HG03571 (cell line): ENCODE results near the gene FBXO8.

Source experiments
- ATAC-seq: cut with Tn5 transposase; IDR thresholded peaks from one replicate; pipeline ENCODE4 v1.9.1; 2021; ENCODE audit not compliant: unreplicated experiment

Gene FBXO8

DNA sequence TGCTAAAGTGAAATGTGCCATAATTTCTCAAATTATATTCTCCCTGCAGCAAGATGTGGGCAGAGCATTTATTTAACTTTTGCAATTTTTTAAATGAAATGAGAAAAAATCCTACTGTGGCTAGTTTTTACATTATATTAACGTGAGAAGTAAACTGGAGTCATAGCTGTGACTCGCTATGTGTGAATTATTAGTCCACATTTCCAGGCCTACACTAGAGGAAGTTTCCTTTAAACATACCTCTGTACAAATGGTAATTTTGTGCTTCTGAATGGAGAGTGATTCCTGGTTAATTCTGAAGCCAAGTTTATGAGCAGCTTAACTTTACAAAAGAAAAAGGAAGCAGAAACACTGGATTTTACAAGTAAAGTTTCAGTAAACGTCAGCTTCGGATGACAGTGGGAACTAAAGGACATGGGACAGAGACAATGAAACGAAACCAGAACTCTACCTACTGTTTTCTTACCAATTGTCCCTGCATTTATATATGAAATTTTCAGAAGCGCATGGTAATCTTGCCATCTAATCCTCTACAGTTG, 72.4 kb downstream of the FBXO8 start:
- no peak for ATAC-seq

DNA sequence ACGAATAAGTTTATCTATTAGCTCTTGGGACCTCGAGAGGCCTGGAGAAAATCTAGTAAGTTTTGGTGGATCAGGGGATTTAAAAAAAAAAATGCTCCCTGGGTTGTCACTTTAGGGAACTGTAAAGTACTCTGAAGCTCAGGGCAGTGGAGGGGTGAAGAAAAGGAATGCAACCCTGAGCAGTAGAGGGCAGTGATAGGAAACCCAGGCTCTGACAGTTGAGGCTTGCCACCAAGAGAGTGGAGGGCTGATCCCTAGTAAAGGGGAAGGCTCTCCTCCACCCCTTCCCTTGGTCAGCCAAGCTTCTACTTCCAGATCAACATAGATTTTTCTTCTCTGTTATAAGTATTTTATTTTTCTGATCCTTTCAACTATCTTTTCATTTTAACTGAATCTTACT, 73.1 kb downstream of the FBXO8 start:
- no peak for ATAC-seq

DNA sequence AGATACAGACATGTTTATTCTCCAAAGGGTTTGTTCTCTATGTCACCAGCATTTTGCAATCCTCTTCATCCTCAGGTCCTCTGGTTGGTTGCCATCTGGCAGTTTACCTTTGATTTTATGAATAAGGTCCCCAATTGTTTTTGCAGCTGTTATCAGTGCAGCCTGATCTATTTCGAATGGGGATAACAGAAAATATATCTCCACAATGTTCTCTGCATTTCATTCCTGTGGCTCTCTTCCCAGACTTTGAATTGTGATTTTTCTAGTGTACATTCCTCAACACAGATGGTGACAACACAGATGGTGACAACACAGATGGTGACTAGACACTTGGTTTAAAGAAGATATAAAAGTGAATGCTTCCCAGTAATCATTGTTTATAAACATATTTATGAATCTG, 74.1 kb downstream of the FBXO8 start:
- no peak for ATAC-seq

DNA sequence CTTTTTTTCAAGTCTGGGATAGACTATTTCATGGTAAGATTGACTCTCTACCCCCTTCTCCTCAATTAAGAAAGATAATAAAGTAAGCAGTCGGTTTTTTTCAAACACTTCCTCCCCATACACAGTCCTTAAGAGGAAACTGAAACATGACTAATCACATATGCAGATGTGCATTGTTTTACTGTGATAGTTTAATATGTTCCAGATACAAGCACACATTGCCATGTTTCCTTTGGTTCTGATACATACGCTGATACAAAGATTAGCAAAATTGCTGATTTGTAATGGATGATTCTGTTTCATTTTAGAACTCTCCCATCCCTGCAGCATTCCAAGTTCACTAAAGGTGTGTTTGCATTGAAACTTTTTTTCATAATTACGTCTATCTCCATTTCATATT, 76.1 kb downstream of the FBXO8 start:
- ATAC-seq = no peak

DNA sequence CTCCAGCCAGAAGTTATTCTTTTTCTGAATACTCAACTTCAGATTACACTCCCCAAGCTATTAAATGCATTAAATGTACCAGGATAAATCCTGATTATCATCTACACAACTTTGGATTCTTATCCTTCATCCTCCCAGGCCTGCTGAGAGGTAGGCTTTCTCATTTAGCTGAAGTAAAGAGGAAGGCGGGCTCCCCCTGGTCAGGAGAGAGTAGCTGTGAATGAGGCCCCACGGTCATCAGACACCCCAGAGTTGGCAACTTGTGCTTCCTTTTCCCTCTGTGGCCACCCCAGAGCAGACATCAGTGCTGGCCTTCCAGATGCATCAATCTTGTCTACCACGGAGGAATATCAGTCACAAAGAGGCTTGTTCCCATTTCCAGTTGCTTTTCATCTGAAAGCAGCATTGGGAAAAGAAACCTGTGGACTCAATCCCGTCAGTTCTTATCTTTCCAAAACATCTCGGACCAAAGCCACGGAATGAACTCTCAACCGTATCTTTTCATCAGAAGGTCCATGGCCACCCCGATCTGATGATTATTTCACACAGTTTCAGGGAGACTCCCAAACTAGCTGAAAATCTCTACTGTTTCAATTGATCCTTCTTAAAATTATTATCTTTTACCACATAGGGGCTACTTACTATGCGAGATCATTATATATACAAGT, 79.2 kb downstream of the FBXO8 start:
- ATAC-seq = no peak

DNA sequence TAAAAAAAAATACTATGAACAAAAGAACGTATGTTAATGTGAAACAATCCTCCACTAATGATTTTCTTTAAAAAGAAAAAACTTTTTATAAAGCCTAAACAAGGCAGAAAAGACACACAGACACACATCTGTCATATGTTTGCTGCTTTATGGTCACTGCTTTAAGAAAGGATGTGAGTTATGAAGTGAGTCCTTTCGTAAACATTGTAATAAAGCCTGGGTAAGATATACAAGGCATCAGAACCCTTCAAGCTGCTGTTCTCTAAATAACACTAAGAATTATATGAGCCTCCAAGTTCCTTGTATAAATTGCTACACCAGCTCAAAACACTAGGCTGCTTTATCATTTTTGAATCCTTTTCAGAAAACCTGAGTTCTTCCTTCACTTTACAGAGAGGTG, 81.6 kb downstream of the FBXO8 start:
- ATAC-seq = no peak

DNA sequence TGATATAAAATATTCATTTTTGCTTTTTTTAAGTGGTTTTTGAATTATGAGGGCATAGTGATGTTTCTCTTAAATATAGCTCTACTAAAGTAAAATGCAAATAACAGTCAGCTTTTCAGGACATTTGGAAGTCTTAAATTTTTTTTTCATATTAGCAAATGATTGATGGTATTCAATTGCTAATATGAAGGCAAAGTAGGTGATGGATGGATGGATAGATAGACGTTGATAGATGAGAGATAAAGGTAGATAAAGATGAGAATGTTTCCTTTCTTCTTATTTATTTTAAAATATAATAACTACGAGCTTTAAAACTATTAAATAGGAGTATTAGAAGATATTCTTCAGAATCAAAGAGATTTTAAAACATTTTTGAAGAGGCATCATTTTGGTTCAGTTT, 83.7 kb downstream of the FBXO8 start:
- no peak for ATAC-seq

DNA sequence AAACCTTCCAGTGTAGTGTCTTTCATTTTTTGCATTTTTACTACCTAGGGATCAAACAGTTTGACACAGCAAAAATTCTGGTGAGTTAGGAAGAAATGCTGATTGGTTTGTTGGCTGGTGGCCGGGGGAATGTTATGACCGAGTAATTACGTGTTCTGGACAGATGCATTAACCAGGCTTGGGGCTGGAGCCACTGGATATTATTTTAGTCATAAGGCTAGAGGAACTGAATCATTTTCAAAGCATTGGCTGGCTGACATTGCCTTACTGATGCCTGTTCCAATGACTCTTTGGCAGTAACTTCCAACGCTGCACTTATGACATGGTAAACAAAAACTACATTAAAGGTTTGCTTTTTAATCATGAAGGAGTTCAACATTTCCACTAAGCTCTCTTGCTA, 84.6 kb downstream of the FBXO8 start:
- ATAC-seq = no peak

DNA sequence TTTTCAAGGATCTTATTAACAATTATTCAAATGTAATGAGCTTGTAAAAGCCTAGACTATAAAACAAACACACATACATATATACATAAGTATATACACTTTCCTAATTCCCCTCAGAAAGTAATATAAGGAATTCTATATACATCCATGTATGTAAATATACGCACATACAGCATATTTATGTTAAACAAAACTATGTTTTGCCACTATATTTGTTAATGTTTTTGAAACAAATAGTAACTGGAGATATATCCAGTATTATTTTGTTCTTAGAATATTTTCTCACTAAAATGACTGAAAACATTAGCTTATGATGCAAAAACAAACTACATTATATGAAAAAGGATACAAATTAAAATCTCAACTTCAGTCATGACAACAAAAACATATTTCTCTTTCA, 85.1 kb downstream of the FBXO8 start:
- no peak for ATAC-seq

DNA sequence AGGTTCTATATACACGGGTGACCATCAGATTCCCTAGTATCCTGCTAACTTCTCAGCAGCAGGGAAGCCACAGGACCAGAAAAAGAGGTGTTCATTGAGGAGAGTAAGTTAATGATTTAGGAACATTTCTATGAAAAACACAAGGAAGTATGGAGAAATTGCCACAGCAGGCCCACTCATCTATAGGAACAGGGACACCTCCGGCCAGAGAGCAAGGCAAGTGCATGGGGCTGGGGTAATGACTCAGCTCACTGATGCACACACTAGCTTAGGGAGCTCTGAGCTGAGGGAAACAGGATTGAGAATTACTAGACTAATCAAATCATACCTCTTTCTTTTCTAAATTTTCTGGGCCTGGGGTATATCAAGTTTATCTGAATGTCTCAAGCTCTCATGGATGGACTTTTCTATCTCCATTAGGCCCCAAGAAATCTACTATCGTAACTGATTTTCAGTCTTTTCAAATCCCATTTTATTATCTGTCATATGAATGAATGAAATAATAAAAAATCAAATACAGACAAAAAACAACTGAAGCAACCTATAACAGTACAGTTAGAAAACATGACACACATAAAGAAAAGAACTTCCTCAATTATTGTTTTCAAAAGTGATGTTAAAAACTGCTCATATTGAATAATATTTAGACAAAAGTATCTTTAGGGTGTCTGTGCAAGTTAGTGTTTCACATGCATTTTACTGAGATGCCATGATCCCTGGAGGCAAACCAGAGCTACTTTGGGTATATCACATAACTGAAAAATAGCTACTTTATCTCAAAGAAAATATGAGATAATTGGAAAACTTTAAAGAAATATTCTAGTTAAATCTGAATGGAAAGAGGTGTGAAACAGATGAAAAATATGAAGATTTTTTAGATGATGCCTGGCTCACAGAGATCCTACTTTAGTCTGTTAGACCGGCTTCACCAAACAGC, 89.8 kb downstream of the FBXO8 start:
- no peak for ATAC-seq

DNA sequence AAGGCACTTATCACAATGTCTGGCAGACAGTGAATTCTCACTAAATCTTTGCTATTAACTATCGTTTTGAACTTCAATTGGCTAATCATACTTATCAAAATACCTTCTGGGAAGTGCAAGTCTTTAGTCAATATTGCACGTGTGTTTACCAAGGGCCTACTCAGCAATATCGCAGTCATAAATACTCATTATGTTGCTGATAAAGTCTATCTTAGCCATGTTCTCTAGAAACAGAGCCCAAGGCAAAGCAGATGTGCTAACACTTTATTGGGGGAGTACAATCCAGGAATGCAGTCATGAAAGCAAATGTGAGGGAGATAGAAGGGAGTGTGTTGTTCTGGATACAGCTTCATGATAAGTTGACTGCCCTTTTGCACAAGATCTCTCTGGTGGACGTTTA, 90.5 kb downstream of the FBXO8 start:
- no peak for ATAC-seq

DNA sequence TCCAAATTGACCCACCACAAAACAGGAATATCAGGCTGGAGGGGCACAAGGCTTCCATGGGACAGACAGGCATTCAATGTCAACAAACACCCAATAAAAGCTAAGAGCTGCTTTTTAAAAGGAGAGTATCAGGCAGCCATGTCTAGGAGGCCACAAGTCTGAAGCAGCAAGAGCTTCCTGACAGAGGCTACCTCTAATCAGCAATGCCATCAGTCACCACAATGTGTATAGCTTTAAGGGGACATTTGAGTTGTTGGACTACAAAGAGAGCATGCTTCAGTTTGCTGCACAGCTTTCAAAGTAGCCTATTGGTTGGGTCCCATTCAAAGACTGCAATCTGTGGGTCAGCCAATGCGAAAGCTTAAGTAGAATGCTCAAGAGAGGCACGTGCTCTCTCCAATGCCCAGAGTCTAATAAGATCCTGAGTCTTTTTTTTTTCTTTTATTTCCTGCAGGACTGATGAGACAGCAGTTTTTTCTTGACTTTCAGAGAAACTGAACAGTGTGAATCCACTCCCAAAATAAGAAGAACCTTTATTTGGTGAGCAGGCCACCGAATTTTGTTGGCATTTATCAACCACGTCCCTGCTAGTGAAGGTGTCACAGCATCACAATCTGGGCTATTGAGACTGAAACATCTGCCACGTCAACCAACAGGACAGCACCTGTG, 92.5 kb downstream of the FBXO8 start:
- no peak for ATAC-seq

DNA sequence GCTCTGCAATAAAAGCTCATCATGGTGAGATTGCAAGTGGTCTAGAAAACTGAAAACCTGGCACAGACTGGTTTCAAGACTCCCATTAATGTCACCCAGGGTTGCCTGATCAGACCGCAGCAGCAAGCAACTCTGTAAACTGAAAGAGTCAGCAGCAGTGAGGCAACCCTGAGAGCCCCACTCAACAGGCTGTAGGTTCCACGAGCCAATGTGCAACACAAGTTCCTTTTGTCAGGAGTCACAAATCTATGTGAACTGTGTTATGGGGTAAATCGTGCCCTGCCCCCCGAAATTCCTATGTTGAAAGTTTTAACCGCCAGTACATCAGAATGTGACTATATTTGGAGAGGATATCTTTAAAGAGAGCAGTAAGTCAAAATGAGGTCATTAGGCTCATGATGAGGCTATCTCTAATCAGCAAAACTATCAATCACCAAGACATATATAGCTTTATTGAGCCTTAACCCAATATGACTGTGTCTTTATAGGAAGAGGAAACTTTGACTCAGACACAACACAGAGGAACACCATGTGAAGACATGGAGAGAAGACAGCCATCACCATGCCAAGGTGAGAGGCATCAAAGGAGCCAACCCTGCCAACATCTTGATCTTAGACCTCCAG, 94.0 kb downstream of the FBXO8 start:
- no peak for ATAC-seq
